GM18505 (cell line): Measurements from ENCODE around the gene MIR17HG.
"Not testable (repeated sequence)": the region's sequence is repeated elsewhere in the genome, so short reads cannot be mapped to it uniquely, and the experiment has no call there.

ENCODE experiments used
- ATAC-seq: cut with Tn5 transposase; IDR thresholded peaks from one replicate; pipeline ENCODE4 v1.9.1; 2021; ENCODE audit not compliant: unreplicated experiment
- POLR2A ChIP-seq: IDR thresholded peaks from 4 replicates; pipeline ENCODE4 v1.6.1; 2011; ENCODE audit warnings: borderline replicate concordance; ENCODE audit not compliant: insufficient read depth, insufficient read length; ENCODE audit errors: extremely low read depth

The MIR17HG gene

GRCh38 chr13:91323349-91323748 lies 24.1 kb upstream of the MIR17HG start:
- no peak for TF ChIP-seq POLR2A

DNA sequence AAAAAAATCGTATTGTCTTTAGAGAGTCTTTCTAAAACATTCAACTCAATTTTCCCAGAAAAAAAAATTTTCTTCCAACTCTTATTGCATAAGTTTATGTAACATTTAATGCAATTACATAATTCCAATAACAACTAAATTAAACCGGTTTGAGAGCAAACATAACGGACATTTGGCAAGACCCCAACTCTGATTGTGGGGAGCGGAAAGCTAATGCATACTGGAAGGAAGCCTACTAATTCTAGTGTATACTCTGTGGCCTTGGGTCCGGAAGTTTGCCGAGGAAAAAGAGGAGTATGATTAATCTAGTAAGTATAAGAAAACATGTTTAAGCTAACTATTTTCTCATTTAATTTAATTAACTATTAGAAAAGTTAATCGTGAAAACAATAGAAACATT lies 21.3 kb upstream of the MIR17HG start:
- no peak for TF ChIP-seq POLR2A
- ATAC-seq: no peak

More at GRCh38 chr13:91323349-91323748, 24.1 kb upstream of the MIR17HG start:
- ATAC-seq: no peak

DNA sequence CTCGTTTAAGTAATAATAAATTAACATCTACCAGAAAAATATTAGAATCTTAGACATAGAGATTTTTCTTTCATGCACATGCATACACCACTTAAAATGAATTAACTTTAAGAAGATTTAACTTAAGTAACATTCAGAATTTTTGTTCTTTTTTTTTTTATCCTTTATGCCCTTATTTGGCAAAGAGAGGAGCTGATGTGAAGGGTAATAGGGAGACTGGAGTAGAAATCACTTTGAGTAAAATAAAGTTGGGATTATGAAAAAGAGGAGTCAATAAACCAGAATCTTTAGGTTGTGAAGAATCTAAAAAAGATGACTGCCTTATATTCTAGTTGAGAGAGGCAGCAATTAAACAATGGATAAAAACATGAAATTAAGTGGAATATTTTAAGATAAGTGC lies 18.8 kb upstream of the MIR17HG start:
- TF ChIP-seq POLR2A: no peak
- ATAC-seq: no peak

GRCh38 chr13:91329733-91330132 lies 17.8 kb upstream of the MIR17HG start:
- no peak for TF ChIP-seq POLR2A
- no peak for ATAC-seq

GRCh38 chr13:91331047-91331915 lies 16.2 kb upstream of the MIR17HG start:
- no peak for TF ChIP-seq POLR2A
- ATAC-seq: peak; percentile 72

DNA sequence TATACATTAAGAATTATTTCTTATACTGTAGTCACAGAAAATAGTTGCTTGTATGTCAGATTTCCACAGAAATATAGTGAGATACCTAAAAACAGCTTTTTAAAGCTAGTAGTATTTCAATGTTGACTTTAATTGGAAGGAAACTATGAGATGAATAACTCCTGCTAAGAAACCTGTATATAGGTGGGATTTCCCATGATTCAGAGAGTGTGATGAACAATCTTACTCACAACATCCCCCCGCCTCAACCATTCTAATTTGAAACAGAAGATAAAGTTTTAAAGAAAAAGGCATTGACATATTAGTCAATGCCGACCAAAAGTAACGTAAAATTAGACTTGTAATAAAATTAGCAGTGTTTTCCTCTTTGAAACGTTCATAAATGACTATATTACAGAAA lies 1.4 kb upstream of the MIR17HG start:
- ATAC-seq: no peak
- no peak for TF ChIP-seq POLR2A

DNA sequence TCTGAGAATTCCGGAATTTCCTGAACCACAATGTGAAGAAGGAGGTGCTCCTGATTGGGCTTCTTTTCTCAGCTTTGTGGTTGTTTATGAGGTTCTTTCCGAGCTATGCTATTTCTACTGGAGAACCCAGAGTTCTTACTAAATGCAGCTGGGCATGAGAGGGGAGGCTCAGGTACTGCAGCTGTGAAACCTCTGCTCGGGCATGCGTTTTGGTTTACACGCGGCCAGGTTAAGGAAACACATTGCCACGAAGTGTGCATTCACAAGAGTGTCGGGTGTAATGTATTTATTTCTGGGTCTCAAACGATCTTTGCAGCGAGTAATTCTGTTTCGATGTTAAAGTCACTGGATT lies 661 bp upstream of the MIR17HG start:
- TF ChIP-seq POLR2A: no peak
- peak; percentile 21 for ATAC-seq

DNA sequence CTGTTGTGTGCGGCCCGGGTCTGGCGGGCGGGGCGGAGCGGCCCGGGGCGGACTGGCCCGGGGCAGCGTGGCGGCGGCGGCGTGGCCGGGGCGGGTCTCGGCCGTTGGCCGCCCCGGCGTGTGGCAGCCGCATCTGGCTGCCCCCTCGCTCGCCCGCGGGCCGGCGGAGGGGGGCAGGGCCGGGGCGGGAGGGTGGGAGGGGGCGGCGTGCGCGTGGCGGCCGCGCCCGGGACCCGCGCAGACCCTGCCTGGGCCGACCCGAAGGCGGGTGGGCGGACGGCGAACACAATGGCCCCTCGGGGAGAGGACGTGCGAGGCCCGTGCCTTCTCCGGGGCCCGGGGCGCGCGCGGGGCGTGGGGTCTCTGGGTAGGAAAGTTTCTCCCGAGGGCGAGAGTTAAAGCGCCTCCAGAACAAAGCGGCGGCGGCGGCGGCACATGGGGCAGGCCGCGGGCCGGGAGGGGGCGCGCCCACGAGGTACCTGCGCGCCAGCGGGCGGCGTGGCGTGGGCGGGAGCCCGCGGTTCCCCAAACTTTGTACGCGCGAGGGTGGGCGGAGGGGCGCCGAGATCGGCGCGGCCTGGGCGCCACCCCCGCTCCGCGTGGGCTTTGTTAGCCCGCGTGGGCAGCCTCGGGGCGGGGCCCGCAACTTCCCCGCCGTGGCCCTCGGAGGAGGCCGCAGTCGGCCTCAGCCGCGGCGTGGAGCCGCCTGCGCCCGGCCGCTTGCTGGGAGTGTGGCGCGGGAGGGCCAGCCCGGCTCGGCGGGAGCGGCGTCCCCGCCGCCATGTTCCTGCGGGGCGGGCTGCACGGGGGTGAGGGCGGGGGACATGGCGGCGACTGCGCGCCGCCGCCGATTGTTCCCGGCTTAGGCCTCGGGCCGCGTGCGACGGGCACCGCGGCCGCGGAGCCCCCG lies 764 bp downstream of the MIR17HG start:
- peak; percentile 60 for TF ChIP-seq POLR2A
- peak; percentile 37 for ATAC-seq

DNA sequence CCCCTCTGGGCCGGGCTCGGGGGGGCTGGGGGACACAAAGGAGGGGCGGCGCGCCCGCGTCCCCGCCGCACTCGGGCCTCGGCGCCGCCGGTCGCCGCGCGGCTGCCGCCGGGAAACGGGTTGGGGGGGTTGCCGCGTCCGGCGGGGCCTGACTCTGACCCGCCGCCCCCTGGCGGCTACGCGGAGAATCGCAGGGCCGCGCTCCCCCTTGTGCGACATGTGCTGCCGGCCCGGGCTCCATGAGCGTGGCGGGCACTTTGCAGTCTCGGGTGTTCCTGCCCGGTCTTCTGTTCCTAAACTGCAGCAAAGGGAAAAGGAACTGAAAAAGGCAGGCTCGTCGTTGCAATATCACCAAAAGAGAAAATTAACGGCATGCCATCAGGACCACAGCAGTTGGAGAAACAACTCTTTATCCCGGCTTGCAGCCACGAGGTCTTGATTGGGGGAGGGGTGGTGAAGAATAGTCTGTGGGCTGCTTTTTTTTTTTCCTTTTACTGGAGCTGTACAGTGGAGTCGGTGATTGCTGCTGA lies 1.5 kb downstream of the MIR17HG start:
- TF ChIP-seq POLR2A: peak; percentile 49

DNA sequence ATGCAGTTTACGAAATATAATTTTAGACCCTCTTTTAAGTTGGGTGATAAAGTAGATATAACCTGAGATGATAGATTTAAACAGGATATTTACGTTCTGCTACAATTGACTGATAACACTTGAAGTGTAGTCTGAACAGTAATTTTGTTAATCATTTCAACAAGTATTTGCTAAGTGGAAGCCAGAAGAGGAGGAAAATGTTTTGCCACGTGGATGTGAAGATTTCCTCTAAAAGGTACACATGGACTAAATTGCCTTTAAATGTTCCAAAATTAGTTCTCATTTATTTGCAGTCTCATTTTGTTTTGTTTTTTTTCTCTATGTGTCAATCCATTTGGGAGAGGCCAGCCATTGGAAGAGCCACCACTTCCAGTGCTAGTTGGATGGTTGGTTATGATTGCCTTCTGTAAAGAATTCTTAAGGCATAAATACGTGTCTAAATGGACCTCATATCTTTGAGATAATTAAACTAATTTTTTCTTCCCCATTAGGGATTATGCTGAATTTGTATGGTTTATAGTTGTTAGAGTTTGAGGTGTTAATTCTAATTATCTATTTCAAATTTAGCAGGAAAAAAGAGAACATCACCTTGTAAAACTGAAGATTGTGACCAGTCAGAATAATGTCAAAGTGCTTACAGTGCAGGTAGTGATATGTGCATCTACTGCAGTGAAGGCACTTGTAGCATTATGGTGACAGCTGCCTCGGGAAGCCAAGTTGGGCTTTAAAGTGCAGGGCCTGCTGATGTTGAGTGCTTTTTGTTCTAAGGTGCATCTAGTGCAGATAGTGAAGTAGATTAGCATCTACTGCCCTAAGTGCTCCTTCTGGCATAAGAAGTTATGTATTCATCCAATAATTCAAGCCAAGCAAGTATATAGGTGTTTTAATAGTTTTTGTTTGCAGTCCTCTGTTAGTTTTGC lies 2.8 kb downstream of the MIR17HG start:
- no peak for ATAC-seq
- no peak for TF ChIP-seq POLR2A

More for the DNA sequence above, 1.5 kb downstream of the MIR17HG start:
- ATAC-seq: peak; percentile 50

DNA sequence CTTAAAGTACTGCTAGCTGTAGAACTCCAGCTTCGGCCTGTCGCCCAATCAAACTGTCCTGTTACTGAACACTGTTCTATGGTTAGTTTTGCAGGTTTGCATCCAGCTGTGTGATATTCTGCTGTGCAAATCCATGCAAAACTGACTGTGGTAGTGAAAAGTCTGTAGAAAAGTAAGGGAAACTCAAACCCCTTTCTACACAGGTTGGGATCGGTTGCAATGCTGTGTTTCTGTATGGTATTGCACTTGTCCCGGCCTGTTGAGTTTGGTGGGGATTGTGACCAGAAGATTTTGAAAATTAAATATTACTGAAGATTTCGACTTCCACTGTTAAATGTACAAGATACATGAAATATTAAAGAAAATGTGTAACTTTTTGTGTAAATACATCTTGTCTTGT lies 3.6 kb downstream of the MIR17HG start:
- no peak for TF ChIP-seq POLR2A
- ATAC-seq: no peak

- peak; percentile 18 for TF ChIP-seq POLR2A
- no peak for ATAC-seq
Observed at GRCh38 chr13:91351980-91352379, 4.5 kb downstream of the MIR17HG start.

DNA sequence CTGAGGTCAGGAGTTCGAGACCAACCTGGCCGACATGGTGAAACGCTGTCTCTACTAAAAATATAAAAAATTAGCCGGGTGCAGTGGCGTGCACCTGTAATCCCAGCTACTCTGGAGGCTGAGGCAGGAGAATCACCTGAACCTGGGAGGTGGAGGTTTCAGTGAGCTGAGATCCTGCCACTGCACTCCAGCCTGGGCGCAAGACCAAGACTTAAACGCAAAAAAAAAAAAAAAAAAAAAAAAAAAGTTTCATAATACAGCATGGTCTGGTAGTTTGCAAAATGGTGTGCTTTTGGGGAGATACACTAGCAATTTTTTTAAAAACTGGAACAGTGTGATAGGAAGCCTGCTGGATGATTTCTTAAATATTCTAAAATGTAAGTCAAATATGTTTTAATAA lies 5.4 kb downstream of the MIR17HG start:
- ATAC-seq: not testable (repeated sequence)
